HG03135 (cell line): Measurements from ENCODE around the gene CD46.
A peak's percentile ranks its signal among the peaks of the same experiment; 100 is the strongest.

ENCODE experiments used
- ATAC-seq: cut with Tn5 transposase; IDR thresholded peaks from one replicate; pipeline ENCODE4 v1.9.1; 2021; ENCODE audit warnings: mild to moderate bottlenecking, moderate library complexity; ENCODE audit not compliant: unreplicated experiment

Gene CD46

DNA sequence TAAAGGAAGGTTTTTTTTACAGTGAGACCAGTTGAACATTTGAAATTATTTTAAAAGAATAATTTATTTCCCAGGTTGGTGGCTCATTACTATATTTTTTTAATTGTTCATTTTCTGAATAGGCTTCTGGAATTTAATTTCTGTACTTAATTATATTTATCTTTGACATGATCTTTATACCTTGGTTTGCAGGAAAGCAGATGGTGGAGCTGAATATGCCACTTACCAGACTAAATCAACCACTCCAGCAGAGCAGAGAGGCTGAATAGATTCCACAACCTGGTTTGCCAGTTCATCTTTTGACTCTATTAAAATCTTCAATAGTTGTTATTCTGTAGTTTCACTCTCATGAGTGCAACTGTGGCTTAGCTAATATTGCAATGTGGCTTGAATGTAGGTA, 41.5 kb downstream of the CD46 start:
- no peak for ATAC-seq

DNA sequence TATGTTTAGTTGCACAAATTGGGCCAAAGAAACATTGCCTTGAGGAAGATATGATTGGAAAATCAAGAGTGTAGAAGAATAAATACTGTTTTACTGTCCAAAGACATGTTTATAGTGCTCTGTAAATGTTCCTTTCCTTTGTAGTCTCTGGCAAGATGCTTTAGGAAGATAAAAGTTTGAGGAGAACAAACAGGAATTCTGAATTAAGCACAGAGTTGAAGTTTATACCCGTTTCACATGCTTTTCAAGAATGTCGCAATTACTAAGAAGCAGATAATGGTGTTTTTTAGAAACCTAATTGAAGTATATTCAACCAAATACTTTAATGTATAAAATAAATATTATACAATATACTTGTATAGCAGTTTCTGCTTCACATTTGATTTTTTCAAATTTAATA, 43.0 kb downstream of the CD46 start:
- no peak for ATAC-seq

- peak; percentile 59 for ATAC-seq
Observed at GRCh38 chr1:207797229-207797973, 45.5 kb downstream of the CD46 start.

DNA sequence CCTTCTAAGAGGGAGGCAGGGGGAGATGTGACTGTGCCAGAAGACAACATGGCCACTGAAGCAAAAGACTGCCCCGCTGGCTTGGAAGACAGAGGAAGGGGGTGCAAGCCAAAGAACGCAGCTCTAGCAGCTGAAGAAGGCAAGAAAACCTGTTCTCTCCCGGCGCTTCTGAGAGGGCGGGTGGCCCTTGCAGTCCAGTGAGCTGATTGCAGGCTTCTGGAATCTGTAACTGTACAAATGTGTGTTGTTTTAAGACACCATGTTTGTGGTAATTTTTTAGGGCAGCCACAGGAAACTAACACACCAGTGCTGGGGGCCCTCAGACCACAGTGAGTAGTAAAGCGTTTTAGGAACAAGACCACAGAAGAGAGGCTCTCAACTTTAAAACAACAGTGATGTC, 47.0 kb downstream of the CD46 start:
- no peak for ATAC-seq

DNA sequence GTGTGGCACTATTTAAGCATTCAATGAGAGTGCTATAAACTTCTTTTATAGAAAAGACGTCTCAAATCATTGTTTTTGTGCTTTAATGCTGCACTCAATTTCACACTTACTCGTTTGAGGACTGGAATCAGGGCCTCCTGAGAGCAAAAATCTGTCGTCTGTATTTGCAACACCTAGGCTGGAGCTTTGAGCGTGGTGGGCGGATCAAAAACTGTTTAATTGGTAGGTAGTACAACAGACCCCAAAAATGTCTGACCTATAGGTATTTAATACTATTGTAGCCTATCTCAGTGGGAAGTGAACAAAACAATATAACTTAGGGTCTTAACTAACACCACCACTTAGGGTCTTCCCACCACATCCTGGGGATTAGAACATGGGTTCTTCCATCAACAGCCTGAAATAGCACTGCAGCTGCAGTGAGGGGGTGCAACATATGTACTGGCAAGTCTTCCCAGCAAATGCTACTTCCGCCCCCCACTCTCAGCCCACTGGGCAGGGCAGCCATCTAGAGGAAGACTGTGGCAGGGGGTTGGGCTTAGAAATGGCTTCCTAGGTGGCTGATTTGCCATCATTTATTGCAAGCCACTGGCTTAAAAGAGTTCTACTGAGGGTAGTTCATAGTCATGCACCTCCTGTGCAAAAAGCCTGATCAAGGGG, 48.3 kb downstream of the CD46 start:
- no peak for ATAC-seq

GRCh38 chr1:207801819-207802218, 50.0 kb downstream of the CD46 start:
- no peak for ATAC-seq

DNA sequence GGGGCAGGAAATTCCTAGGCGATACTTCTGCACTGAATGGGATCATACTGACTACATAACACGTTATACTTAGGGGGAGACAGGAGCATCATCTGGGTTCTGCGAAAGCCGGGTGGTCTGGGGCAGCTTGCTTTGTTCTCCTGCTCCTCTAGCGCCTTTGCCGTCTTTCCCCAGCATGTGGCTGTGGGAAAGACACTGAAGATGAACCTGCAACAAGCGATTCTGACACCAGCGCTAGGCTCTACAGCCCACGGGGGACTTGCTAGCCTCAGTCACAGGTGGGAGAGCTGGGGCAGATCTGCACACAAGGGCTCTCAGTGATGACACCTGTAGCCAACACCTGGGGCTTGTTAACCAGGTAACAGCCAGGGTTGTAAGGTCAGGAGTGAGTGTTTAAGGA, 51.8 kb downstream of the CD46 start:
- ATAC-seq, result no peak

DNA sequence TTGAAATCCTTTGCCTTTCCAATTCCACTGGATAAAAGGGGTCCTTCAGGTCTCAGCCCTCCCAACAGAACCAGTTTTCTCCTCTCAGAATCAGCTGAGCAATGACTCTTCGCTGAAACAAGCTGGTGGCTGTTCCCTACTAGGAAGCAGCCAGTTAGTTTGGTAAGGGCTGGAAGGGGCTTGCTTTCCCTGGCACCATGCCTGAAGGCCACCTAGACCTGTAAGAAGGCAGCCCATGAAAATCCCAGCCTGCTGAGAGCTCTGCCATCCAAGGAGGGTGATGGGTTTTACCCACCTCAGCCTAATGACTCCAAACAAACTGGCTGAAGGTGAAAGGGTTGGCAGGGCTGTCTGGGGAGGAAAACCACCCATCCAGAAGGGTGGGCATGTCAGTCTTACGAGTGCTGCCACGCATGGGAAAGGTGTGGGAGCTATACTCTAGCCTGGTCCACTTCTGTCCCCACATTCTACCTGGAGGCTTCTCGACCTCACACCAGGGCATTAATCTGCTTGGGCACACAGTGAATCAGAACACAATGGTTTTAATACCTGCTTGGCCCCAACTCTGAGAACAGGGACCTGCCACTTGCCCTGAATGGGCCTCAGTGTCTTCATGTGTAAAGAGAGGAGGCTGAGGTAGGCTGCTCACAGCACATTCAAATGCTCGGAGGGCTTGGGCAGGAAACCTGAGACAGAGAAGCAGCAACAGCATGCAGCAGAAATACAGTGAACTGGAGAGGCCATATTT, 53.0 kb downstream of the CD46 start:
- ATAC-seq, result no peak

DNA sequence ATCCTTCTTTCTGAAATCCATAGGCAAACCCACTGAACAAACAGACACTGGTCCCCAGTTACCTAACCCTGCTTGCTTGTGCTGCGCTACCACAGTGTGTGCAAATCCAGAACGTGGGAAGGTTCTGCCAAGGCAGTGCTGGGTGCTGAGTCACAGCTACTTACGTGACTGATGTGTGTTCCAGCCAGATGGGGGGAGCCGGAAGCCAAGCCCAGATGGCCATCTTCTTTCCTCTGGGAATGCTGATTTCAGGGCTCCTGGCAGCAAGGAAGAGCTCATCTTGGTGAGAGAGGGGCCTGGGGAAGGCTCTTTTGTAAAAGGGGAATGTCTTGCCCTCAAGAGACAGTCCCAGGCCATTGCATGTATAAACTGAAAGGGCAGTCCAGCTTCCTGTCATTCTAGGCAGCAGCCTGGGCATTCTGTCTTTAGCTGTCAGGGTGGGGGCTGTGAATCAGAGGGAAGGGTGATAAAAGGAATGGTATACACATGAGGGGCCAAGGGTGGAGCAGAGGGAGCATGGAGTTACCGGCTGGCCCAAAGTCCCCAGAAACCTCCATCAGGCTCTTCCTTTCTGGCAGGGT, 54.1 kb downstream of the CD46 start:
- ATAC-seq, result no peak

DNA sequence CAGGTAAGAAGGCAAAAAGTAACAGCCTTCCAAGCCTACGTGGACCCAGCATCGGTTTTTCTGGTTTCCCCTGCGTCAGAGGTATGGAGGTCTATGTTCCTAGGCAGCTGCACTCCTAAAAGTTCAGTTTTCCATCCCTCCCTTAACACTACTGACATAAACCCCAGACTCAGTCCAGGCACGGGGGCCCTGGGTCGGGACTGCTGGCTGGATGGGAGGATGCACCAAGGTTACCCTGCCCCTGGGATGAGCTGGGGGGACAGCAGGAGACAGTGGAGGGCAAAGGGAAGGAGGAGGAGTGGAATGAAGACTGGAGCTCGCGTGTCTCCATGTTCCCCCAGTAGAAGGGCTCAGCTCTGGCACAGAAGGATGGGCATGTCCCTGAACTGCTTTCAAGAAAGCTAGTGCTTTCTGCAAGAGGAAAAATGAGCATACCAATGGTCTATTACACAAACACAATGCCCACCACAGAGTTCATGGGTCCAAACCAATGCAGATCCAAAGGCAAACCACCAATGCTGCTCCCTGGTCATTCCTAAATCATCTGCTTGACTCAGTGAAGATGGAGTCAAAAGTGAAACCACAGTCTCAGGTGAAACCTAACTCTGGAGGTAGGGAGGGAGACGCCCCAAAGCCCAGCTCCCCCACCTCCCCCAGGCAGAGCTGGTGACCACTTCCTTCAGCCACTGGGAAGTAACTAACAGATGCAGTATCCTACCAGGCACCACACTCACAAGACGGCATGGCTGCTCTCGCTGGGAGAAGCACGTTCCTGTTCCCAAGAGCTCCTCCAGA, 54.9 kb downstream of the CD46 start:
- no peak for ATAC-seq

DNA sequence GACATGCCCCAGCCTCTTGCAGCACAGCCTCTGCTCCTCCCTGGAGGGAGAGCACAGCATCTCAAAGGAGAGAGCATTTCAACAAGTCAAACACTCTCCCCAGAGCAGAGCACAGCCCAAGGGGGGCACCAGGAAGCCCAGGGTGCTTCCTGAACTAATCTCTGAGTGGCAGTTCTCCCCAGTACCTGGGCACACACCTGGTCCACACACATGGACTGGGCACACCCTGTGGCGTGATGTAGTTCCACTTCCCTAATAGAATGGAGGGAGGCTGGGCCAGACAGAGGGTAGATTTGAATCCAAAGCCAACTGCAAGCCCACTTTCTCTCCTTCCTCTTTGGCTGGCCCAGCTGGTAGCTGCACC, 55.5 kb downstream of the CD46 start:
- ATAC-seq, result no peak

GRCh38 chr1:207807690-207808321, 56.0 kb downstream of the CD46 start:
- no peak for ATAC-seq

DNA sequence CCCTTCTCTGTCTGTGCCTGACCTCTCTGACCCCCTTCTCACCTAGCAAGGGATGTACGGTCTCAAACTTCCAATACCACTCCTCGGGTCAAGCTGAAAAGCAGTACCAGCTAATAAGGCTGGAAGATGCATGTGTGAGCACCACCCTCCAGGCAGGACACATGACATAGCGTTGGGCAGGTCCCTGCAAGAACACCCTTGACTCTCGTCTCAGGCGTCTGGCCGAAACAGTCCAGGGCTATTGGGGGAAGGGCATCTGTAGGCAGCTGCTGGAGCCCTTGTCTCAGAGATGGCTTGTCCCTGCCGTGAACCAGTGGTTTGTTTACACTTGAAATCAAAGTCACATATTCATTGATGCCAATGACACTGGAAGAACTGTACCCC, 56.5 kb downstream of the CD46 start:
- ATAC-seq, result no peak

DNA sequence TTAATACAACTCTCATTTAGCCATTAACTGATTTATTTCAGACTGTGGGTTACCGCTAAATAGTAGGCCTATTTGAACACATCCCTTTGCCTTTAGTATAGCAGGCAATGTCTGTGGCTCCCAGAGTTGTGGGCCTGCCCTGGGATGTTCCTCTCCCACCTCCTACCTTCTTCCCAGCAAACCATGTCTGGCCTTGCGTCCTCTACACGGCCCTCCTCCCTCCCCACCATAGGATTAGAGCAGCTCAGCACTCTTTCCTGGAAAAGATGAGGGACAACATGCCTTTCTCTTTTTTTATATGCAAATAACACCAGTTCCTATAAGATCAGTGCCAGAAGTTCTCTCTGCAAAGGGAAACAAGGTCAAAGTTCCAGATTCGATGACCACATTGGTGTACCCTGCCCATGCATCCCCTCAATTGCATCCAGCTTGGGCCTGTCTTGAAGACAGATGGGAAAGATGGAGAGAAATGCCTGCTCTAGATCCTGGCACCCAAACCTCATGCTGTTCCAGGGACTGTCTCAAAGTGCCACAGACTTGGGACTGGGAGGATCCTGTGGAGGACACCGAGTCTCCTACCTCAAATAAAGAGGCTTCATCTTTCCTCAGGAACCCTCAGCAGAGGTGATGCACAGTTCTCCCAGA, 57.2 kb downstream of the CD46 start:
- ATAC-seq, result no peak

- no peak for ATAC-seq
Observed at GRCh38 chr1:207810173-207810572, 58.3 kb downstream of the CD46 start.

DNA sequence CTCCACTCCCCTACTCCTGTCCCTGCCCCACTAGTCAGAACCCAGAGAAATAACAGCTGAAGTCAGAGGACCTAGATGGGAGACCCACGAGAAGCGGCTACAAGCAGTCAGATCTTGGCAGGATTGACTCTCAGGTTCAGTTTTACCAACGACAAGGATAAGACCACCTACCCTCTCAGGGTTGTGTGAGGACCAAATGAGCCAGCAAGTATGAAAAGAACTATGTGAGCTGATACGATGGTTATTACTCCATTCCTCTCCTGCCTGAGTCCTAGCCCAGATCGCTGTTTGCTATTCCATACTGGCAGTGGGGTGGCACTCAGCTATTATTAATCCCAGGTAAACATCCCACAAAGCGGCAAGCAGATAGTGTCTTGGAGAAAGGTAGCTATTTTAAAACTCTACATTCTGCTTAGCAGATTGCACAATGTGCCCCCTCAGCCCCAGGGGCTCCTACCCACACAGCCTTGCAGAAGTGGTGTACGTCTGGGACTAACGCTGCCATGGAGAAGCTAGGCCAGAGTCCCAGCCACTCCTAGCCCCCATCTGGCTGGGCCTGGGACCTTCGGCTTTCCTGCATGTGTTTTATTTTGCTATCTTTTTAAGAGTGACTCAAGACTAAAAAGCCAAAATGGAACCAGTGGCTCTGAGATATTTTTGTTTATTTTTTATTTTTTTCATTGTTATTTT, 58.9 kb downstream of the CD46 start:
- ATAC-seq, result no peak

GRCh38 chr1:207811319-207811718, 59.5 kb downstream of the CD46 start:
- no peak for ATAC-seq

DNA sequence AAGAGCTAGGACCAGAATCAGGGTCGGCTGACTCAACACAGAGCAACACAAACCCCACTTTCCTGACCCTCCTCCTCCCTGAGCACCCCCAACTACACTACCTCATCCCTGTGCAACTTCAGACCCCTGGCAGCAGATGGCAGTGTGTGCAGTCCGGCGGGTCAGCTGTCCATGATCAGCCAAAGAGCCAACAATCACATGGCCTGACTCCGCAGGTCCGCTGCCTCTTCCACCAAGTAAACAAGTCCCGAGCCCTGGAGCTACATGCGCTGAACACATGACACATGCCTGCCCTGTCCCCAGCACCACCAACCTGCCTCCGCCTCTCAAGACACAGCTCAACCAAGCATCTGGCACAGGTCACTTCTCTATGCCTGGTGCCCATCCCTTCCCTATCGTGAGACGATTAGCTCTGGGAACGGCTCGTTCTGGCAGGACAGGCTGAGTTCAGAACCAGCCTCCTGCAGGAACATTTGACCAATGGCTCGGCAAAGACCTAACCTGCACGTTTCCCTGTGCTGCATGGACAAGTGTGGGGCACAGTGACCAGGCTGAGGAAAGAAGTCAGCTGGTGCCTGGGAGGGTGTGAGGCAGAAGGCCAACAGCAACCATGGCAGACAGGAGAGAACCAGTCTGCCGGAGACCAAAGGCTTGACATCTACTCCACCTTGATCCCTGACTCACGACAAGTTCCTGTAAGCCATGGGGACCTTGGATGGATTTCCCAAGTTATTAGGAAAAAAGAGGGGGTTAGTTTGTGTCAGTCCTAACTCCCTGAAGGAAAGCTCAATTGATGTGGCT, 60.3 kb downstream of the CD46 start:
- no peak for ATAC-seq
